Loucy (cell line): Measurements from ENCODE around the gene EEFSEC.

ENCODE experiments used
- H2AFZ ChIP-seq: fragments of 200-600 bp; sonication (generic); 2 replicates; pipeline ENCODE4 v1.6.0; 2016; ENCODE audit warnings: antibody characterized with exemption, mild to moderate bottlenecking, low read length, moderate library complexity
- H3F3A ChIP-seq: fragments of 200-600 bp; 2 replicates; pipeline ENCODE4 v1.6.0; 2016; ENCODE audit warnings: antibody characterized with exemption, low read depth, mild to moderate bottlenecking
- H3K27me3 ChIP-seq: fragments of 200-600 bp; sonication (generic); 2 replicates; pipeline ENCODE4 v1.6.1; 2014; ENCODE audit warnings: low read length, mild to moderate bottlenecking; ENCODE audit not compliant: insufficient read depth, poor library complexity, severe bottlenecking
- H3K36me3 ChIP-seq: fragments of 200-600 bp; sonication (generic); 2 replicates; pipeline ENCODE4 v1.6.1; 2016; ENCODE audit warnings: low read length; ENCODE audit not compliant: insufficient read depth
- H3K4me1 ChIP-seq: fragments of 200-600 bp; sonication (generic); 2 replicates; pipeline ENCODE4 v1.5.1; 2014; ENCODE audit warnings: low read length, mild to moderate bottlenecking; ENCODE audit not compliant: insufficient read depth, poor library complexity, severe bottlenecking
- H3K4me2 ChIP-seq: fragments of 200-600 bp; sonication (generic); 2 replicates; pipeline ENCODE4 v1.6.0; 2014; ENCODE audit warnings: antibody characterized with exemption, low read length, low read depth, mild to moderate bottlenecking; ENCODE audit not compliant: poor library complexity, severe bottlenecking
- H3K4me3 ChIP-seq: fragments of 200-600 bp; sonication (generic); 2 replicates; pipeline ENCODE4 v1.5.1; 2014; ENCODE audit warnings: low read length, mild to moderate bottlenecking, mixed read lengths; ENCODE audit not compliant: poor library complexity, severe bottlenecking
- H3K79me2 ChIP-seq: fragments of 200-600 bp; sonication (generic); 2 replicates; pipeline ENCODE4 v1.6.1; 2014; ENCODE audit warnings: low read length; ENCODE audit not compliant: insufficient read depth
- H3K9ac ChIP-seq: fragments of 200-600 bp; sonication (generic); 2 replicates; pipeline ENCODE4 v1.6.0; 2014; ENCODE audit warnings: mild to moderate bottlenecking, low read depth, low read length, moderate library complexity; ENCODE audit not compliant: poor library complexity, severe bottlenecking
- H3K9me2 ChIP-seq: fragments of 200-600 bp; sonication (generic); replicated peaks from 2 replicates; pipeline ENCODE4 v1.6.1; 2016; ENCODE audit warnings: low read depth, low read length, mixed read lengths
- H3K9me3 ChIP-seq: fragments of 200-600 bp; sonication (generic); 2 replicates; pipeline ENCODE4 v1.6.1; 2014; ENCODE audit warnings: mild to moderate bottlenecking, antibody characterized with exemption, low read length, low read depth; ENCODE audit not compliant: insufficient read depth
- H4K20me1 ChIP-seq: fragments of 200-600 bp; sonication (generic); 2 replicates; pipeline ENCODE4 v1.6.0; 2014; ENCODE audit warnings: antibody characterized with exemption, low read length, mild to moderate bottlenecking; ENCODE audit not compliant: insufficient read depth, poor library complexity, severe bottlenecking
- EZH2phosphoT487 ChIP-seq: fragments of 200-600 bp; IDR thresholded peaks from 2 replicates; pipeline ENCODE4 v1.6.1; 2018; ENCODE audit warnings: antibody characterized with exemption, mild to moderate bottlenecking, moderate library complexity, borderline replicate concordance
- TF ChIP-seq, protein P1 (sequence below): fragments of 200-600 bp; sonication (generic); conservative IDR thresholded peaks from 2 replicates; pipeline ENCODE4 v1.5.1; 2014; ENCODE audit warnings: mild to moderate bottlenecking, antibody characterized with exemption, low read length

The EEFSEC gene

DNA sequence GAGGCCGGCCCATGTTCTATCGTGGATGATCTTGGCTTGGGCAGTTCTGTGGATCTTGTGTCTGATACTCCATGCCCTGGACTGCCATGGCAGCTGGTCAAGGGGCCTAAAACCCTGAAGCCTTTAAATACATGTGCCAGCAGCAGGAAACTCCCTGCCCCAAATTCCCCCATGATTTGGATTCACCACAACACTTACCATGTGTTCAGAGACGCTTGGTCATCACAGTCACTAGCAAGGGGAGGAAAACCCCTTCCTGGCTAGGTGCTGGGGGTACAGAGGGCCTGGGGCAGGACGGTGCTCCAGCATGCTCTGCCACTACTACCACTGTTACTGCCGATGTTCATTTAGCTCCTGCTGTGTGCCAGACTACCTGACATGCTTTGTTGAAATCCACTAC, 219.0 kb downstream of the EEFSEC start:
- Histone ChIP-seq H3K79me2 (no peaks in the 10 kb centered on the region), H4K20me1 (no peaks in the 10 kb centered on the region), H3K4me1 (peaks cover 54% of the 10 kb centered on the region), H3K27me3 (no peaks in the 10 kb centered on the region), H3K36me3 (no peaks in the 10 kb centered on the region), H3K9ac (no peak overlapping the region), H3K4me3 (no peak overlapping the region), H3F3A (0 out of 2 replicates have a peak, but pooled peaks cover 5% of the 10 kb centered on the region), H3K4me2 (peak overlapping the region; percentile 14), H3K9me2 (no peaks in the 10 kb centered on the region), H3K9me3 (no peaks in the 10 kb centered on the region), H2AFZ (no peak overlapping the region)
- TF ChIP-seq, protein P1, sequence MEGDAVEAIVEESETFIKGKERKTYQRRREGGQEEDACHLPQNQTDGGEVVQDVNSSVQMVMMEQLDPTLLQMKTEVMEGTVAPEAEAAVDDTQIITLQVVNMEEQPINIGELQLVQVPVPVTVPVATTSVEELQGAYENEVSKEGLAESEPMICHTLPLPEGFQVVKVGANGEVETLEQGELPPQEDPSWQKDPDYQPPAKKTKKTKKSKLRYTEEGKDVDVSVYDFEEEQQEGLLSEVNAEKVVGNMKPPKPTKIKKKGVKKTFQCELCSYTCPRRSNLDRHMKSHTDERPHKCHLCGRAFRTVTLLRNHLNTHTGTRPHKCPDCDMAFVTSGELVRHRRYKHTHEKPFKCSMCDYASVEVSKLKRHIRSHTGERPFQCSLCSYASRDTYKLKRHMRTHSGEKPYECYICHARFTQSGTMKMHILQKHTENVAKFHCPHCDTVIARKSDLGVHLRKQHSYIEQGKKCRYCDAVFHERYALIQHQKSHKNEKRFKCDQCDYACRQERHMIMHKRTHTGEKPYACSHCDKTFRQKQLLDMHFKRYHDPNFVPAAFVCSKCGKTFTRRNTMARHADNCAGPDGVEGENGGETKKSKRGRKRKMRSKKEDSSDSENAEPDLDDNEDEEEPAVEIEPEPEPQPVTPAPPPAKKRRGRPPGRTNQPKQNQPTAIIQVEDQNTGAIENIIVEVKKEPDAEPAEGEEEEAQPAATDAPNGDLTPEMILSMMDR, result no peak
- no peak for TF ChIP-seq EZH2phosphoT487

DNA sequence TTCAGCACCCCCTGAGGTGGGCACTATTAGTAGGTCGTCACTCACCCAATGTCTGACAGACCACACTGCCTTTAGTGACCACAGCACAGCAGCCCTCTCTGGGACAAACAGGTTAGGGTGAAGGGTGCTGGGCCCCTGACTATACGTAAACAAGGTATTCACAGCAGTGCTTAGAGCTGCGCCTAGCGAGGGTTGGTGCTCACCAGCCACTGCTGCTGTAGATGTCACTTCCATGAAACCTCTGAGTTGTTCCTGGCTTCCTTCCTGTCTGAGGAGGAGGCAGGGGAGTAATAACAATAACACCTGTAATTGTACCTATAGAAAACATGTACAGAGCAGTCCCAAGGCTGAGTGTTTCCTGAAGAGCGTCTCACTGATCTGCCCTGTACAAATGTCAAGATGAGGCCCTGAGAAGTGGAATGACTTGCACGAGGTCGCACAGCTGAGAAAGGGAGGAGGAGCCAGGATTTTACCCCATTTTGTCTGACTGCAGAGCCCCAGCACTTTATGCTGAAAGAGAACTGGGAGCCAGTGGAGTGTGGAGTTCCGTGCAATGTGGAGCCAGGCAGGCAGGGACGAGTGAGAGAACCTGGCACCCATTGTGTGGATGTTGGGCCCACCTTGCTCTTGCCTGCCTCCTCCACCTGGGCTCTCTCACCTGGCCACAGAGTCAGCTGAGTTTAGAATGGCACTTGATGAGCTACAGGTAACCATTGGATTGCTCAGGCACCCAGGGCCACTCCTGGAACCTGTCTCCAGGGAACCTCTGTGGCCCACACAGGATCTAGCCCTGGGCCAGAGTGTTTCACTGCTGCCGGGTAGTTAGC, 219.6 kb downstream of the EEFSEC start:
- Histone ChIP-seq H3K4me3 (no peak overlapping the region), H2AFZ (no peak overlapping the region), H3K4me2 (peak overlapping the region; percentile 14), H3K9me3 (no peaks in the 10 kb centered on the region), H3F3A (0 out of 2 replicates have a peak, but pooled peaks cover 5% of the 10 kb centered on the region), H3K4me1 (peaks cover 57% of the 10 kb centered on the region), H3K79me2 (no peaks in the 10 kb centered on the region), H4K20me1 (no peaks in the 10 kb centered on the region), H3K36me3 (no peaks in the 10 kb centered on the region), H3K27me3 (no peaks in the 10 kb centered on the region), H3K9me2 (no peaks in the 10 kb centered on the region), H3K9ac (no peak overlapping the region)
- TF ChIP-seq, protein P1, result no peak
- no peak for TF ChIP-seq EZH2phosphoT487

DNA sequence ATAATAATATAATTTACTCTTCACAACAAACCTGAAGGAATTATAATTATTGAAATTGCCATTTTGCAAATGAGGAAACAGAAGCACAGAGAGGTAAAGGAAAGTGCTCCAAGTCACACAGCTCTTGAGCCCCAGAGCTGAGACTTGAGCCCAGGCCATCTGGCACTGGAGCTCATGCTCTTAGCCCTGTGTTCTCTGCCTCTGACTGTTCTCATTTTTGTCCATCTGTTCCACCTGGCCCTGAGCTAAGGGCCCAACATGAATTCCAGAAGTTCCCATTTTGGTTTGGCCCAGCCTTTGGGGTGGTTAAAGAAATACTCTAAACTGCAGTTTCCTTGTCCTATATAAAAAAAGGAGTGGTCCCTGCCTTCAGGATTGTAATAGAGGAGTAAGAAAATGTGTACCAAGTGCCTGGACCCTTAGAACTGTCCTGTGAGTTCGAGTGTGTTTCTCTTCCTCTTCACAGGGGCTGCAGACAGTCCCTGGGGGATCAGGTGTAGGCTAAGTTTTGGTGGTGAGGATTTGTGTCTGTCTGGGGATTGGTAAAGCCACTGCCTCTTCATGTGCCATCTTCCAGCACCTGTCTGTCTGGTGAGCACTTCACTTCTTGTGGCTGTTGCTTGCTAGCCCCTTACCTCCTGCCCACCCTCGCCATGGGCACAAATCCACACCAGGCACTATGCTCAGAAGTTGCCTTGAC, 221.6 kb downstream of the EEFSEC start:
- Histone ChIP-seq H2AFZ (no peak overlapping the region), H3K9me3 (no peaks in the 10 kb centered on the region), H4K20me1 (no peaks in the 10 kb centered on the region), H3K4me3 (no peak overlapping the region), H3K36me3 (no peaks in the 10 kb centered on the region), H3K9ac (no peak overlapping the region), H3K4me1 (peaks cover 44% of the 10 kb centered on the region), H3K27me3 (no peaks in the 10 kb centered on the region), H3K9me2 (no peaks in the 10 kb centered on the region), H3F3A (0 out of 2 replicates have a peak, but pooled peaks cover 2% of the 10 kb centered on the region), H3K4me2 (no peak overlapping the region), H3K79me2 (no peaks in the 10 kb centered on the region)
- TF ChIP-seq EZH2phosphoT487, result no peak
- TF ChIP-seq, protein P1, result no peak
